ENCODE data around the gene PCDHGA12. TPM values are rescaled to one million over a fixed set of nuclear protein-coding genes. Genes with fewer than 3 reads are reported as not detected.
"Not testable (repeated sequence)": the region's sequence is repeated elsewhere in the genome, so short reads cannot be mapped to it uniquely, and the experiment has no call there.

PCDHGA12 gene
- total RNA-seq, 1 donor from 2014 or later, result 1.8 TPM

DNA sequence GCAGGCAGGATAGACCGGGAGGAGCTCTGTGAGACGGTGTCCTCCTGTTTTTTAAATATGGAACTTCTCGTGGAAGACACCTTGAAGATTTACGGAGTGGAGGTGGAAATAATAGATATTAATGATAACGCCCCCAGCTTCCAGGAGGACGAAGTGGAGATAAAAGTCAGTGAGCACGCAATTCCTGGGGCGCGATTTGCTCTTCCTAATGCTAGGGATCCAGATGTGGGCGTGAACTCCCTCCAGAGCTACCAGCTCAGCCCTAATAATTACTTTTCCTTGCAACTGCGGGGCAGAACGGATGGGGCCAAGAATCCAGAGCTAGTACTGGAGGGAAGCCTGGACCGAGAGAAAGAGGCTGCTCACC is 8.8 kb upstream of the PCDHGA12 start:
- TF ChIP-seq, protein P1, sequence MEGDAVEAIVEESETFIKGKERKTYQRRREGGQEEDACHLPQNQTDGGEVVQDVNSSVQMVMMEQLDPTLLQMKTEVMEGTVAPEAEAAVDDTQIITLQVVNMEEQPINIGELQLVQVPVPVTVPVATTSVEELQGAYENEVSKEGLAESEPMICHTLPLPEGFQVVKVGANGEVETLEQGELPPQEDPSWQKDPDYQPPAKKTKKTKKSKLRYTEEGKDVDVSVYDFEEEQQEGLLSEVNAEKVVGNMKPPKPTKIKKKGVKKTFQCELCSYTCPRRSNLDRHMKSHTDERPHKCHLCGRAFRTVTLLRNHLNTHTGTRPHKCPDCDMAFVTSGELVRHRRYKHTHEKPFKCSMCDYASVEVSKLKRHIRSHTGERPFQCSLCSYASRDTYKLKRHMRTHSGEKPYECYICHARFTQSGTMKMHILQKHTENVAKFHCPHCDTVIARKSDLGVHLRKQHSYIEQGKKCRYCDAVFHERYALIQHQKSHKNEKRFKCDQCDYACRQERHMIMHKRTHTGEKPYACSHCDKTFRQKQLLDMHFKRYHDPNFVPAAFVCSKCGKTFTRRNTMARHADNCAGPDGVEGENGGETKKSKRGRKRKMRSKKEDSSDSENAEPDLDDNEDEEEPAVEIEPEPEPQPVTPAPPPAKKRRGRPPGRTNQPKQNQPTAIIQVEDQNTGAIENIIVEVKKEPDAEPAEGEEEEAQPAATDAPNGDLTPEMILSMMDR (conservative IDR thresholded peaks at IDR 0.05; ENCODE audit: low read depth, low read length), result no peak
- no peak for DNase-seq (ENCODE audit: low read depth)
- peak overlapping the region; percentile 46 for H3K4me3 ChIP-seq (ENCODE audit: low read depth, low read length)

DNA sequence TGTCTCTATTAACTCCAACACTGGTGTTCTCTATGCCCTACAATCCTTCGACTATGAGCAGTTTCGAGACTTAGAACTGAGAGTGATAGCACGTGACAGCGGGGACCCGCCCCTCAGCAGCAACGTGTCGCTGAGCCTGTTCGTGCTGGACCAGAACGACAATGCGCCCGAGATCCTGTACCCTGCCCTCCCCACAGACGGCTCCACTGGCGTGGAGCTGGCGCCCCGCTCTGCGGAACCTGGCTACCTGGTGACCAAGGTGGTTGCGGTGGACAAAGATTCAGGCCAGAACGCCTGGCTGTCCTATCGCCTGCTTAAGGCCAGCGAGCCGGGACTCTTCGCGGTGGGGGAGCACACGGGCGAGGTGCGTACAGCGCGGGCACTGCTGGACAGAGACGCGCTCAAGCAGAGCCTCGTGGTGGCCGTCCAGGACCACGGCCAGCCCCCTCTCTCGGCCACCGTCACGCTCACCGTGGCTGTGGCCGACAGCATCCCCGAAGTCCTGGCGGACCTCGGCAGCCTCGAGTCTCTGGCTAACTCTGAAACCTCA is 7.5 kb upstream of the PCDHGA12 start:
- TF ChIP-seq, protein P1 (conservative IDR thresholded peaks at IDR 0.05; ENCODE audit: low read depth, low read length), result no peak
- no peak for DNase-seq (ENCODE audit: low read depth)
- H3K4me3 ChIP-seq (ENCODE audit: low read depth, low read length), result no peak overlapping the region

DNA sequence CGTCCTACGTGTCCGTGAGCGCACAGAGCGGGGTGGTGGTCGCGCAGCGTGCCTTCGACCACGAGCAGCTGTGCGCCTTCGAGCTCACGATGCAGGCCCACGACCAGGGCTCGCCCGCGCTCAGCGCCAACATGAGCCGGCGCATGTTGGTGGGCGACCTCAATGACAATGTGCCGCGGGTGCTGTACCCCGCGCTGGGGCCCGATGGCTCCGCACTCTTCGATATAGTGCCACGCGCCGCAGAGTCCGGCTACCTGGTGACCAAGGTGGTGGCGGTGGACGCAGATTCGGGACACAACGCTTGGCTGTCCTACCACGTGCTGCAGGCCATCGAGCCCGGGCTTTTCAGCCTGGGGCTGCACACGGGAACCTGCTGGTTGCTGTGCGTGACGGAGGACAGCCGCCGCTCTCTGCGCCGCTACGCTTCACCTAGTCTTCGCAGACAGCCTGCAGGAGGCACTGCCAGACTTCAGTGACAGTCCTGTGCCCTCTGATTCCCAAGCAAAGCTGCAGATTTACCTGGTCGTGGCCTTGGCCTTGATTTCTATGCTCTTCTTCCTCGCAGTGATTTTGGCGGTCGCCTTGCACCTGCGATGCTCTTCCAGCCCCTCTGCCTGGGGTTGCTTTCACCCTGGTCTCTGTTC is 2.4 kb upstream of the PCDHGA12 start:
- H3K4me3 ChIP-seq (ENCODE audit: low read depth, low read length), result no peak overlapping the region
- TF ChIP-seq, protein P1 (conservative IDR thresholded peaks at IDR 0.05; ENCODE audit: low read depth, low read length), result no peak

DNA sequence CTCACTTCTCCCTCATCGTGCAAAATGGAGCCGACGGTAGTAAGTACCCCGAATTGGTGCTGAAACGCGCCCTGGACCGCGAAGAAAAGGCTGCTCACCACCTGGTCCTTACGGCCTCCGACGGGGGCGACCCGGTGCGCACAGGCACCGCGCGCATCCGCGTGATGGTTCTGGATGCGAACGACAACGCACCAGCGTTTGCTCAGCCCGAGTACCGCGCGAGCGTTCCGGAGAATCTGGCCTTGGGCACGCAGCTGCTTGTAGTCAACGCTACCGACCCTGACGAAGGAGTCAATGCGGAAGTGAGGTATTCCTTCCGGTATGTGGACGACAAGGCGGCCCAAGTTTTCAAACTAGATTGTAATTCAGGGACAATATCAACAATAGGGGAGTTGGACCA is 979 bp downstream of the PCDHGA12 start:
- no peak for DNase-seq (ENCODE audit: low read depth)
- H3K4me3 ChIP-seq (ENCODE audit: low read depth, low read length), result no peak overlapping the region

More for the DNA sequence above, 2.4 kb upstream of the PCDHGA12 start:
- DNase-seq (ENCODE audit: low read depth), result no peak

DNA sequence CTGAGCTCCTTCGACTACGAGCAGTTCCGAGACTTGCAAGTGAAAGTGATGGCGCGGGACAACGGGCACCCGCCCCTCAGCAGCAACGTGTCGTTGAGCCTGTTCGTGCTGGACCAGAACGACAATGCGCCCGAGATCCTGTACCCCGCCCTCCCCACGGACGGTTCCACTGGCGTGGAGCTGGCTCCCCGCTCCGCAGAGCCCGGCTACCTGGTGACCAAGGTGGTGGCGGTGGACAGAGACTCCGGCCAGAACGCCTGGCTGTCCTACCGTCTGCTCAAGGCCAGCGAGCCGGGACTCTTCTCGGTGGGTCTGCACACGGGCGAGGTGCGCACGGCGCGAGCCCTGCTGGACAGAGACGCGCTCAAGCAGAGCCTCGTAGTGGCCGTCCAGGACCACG is 2.0 kb downstream of the PCDHGA12 start:
- not testable (repeated sequence) for DNase-seq (ENCODE audit: low read depth); H3K4me3 ChIP-seq (ENCODE audit: low read depth, low read length)

More for the DNA sequence above, 979 bp downstream of the PCDHGA12 start:
- TF ChIP-seq, protein P1 (conservative IDR thresholded peaks at IDR 0.05; ENCODE audit: low read depth, low read length), result no peak

DNA sequence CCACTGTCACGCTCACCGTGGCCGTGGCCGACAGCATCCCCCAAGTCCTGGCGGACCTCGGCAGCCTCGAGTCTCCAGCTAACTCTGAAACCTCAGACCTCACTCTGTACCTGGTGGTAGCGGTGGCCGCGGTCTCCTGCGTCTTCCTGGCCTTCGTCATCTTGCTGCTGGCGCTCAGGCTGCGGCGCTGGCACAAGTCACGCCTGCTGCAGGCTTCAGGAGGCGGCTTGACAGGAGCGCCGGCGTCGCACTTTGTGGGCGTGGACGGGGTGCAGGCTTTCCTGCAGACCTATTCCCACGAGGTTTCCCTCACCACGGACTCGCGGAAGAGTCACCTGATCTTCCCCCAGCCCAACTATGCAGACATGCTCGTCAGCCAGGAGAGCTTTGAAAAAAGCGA is 2.4 kb downstream of the PCDHGA12 start:
- DNase-seq (ENCODE audit: low read depth); H3K4me3 ChIP-seq (ENCODE audit: low read depth, low read length): not testable (repeated sequence)

DNA sequence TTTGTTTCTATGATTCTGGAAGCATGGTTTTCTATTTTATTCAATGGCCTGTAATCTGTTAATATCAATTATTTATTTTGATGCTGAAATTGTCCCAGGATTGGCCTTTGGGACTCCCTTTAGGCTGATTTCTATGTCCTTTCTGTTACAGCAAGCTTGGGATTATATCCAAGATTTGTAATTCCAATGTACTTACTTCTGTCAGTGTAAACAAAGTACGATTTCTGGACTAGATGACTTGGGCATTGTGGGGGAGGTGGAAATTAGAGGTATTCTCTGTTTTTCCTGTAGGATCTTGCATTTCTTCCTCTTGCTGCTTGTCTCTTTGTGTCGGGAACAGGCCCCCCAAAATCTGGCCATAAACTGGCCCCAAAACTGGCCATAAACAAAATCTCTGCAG is 3.7 kb downstream of the PCDHGA12 start:
- TF ChIP-seq, protein P1 (conservative IDR thresholded peaks at IDR 0.05; ENCODE audit: low read depth, low read length), result no peak
- DNase-seq (ENCODE audit: low read depth), result no peak

DNA sequence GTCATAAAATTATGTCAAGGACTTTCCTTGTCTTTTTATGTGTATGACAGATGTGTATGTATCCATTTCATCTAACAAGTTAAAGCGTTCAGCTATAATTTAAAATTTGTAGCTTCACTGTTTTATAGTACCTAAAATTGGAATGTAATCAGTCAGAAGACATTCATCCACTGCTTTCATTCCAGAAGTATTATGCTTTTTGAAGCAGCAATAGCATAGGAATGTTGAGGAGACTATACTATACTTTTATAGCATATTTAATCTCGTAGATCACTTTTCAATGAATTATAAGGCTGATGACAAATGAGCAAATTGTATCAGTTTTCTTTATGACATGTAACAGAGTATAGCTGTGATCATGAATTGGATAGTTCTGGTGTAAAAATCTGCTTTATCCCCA is 6.9 kb downstream of the PCDHGA12 start:
- no peak for DNase-seq (ENCODE audit: low read depth)
- TF ChIP-seq, protein P1 (conservative IDR thresholded peaks at IDR 0.05; ENCODE audit: low read depth, low read length), result no peak
- H3K4me3 ChIP-seq (ENCODE audit: low read depth, low read length), result no peak overlapping the region

More for the DNA sequence above, 3.7 kb downstream of the PCDHGA12 start:
- H3K4me3 ChIP-seq (ENCODE audit: low read depth, low read length), result no peak overlapping the region

Measured in epithelial cell of proximal tubule (primary cell).